ENCODE results near the gene PDILT.
"Not testable (repeated sequence)": the region's sequence is repeated elsewhere in the genome, so short reads cannot be mapped to it uniquely, and the experiment has no call there.

The PDILT gene

GRCh38 chr16:20355114-20355782, 49.3 kb downstream of the PDILT start:
- no peak for DNase-seq

GRCh38 chr16:20353379-20353778, 51.2 kb downstream of the PDILT start:
- no peak for DNase-seq

- no peak for DNase-seq
These were observed 51.9 kb downstream of the PDILT start, which contains the start of gene UMOD for GRCh38 chr16:20352615-20353014. TSS of gene UMOD (minus strand) at chr16:20352715. CDS start at chr16:20350737, 1,978 bp downstream.

DNA sequence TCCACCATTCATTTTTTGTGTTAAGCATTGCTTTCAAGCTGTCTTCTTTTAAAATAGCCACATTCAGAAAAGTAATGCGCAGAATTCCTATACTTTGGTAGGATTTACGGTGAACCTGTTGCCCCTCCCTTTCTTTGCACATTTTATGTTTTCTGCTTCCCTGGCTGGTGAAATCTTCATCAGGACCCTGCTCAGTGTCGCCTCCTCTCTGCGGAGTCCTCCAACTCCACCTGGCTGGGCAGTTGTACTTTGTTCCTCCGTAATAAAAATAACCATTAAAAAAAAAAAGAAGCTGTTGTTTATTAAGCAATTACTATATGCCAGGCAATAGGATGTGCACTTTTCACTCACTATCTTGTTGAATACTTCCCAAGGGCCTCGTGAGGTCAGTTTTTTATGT, 54.9 kb downstream of the PDILT start:
- DNase-seq = no peak

DNA sequence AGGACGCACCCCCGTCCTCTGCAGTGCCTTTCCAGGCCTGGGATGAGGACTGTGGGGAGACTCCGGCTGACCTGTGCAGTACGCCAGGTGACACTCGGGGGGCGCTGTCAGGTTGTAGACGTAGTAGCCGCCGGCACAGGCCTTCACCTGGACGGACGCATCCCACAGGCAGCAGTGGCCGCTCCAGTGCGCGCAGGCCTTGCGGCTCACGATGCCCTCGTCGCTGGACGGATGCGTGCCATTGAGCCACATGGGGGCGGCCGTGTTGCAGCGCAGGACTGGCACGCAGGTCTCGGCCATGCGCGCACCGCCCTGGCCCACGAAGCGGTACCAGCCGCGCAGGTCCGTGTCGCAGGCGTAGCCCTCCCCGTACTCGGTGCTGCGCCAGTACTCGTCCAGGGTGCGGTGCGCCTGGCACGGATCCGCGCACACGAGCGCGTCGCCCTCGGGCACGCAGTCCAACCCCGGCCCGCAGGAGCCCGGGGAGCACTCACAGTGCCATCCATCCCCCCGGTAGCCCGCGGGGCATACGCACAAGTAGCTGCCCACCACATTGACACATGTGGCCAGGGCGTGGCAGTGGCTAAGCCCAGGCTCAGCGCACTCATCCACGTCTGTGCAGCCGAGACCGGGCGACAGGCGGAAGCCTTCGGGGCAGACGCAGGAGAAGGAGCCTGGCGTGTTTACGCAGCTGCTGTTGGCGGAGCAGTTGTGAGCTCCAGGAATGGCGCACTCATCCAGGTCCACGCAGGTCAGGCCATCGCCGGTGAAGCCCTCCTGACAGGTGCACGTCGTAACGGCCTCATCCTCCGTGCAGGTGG, 56.0 kb downstream of the PDILT start:
- no peak for DNase-seq

GRCh38 chr16:20347666-20348364, 56.7 kb downstream of the PDILT start:
- DNase-seq = no peak

DNA sequence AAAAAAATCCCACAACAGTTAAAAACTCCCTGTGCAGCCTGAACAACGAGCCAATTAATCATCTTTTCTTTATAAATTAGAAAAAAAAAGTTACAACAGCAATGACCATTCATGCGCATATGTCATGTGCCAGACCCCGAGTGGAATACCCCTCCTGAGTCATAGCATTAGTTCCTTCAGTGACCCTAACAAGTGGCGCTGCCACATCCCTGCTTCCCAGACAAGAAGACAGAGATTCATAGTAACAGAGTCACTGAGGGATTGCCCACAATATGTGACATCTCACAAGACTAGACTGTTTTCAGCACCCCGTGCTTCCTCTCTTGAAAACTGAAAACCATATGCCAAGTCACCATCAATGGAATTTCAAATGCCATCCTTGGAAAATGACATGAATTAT, 59.9 kb downstream of the PDILT start:
- DNase-seq = no peak

DNA sequence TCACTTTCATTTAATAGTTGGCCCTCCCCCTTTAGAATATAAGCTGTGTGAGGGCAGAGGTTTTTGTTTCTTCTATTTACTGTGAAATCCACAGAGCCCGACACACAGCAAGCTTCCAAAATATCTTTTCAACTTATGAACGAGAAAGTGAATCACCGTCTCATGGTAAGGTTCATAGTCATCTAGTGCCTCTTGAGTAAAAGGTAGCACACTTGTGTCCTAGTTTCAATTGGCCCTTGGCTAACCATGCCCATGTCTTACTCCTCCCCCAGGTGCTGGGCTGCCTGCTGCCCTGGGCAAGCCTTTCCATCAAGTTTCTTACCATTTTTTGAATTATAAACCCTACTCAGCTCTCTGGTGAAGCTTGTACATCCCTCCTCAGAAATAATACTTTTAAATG, 64.8 kb downstream of the PDILT start:
- no peak for DNase-seq

GRCh38 chr16:20336955-20337354, 67.6 kb downstream of the PDILT start:
- no peak for DNase-seq

DNA sequence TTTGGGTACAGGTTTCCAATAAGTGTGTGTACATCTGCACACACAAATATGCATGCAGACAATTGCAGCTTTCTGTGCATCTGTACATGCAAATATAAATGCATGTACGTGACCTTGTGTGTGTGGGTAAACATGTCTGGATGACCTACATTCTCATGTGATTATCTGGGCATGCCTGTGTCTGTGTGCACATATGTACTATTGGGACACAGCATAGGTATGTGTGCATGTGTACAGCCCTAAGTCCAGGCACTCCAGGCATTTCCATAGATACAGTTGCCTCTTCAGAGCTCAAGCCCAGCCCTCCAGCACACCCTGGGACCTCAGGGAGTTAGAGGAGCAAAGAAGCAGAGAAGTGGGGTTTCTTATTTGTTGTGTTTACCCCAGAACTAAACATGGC, 70.1 kb downstream of the PDILT start:
- DNase-seq = no peak

- no peak for DNase-seq
These were observed 71.4 kb downstream of the PDILT start for GRCh38 chr16:20333120-20333519.

GRCh38 chr16:20332411-20332810, 72.1 kb downstream of the PDILT start:
- DNase-seq = no peak

DNA sequence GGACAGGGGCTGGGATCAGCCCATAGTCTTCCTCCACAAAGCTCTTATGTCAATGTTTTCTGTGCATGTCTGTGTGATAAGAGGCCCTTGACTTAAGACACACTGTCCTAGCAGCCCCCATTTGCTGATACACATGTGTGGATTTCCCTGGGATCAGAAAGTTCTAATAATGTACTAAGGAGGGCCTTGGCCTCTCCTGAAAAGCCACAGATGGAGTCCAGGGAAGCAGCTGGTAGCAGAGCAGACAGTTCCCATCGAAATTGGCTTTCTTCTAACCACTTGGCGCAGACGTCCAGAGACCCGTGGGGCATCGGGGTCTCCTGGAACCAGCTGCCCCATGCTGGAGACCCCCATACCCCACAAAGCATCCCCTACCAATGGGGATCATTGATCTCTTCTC, 72.9 kb downstream of the PDILT start:
- no peak for DNase-seq

DNA sequence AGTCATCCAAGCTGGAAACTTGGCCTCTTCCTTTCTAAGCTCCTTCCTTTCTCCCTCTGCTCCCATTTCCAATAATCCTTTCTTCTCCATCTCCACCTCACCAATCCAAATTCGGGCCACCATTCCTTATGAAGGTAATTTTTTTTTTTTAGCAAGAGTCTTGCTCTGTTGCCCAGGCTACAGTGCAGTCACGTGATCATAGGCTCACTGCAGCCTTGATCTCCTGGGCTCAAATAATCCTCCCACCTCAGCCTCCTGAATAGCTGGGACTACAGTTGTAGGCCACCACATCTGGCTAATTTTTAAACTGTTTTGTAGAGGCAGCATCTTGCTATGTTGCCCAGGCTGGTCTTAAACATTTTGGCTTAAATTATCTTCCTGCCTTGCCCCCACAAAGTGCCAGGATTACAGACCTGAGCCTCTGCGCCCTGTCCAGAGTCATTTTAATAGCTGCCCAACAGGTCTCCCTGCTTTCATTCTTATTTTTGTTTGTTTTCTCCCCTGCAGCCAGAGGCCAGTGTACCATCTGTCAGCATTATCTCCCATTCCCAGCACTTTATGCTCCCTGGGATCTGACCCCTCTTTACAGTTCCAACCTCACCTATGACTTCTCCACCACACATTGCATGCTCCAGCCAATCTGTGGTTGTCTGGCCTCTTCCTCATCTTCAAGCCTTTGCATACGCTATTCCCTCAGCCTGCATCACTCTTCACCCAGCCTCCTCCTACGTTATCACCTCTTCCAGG, 75.0 kb downstream of the PDILT start:
- no peak for DNase-seq

DNA sequence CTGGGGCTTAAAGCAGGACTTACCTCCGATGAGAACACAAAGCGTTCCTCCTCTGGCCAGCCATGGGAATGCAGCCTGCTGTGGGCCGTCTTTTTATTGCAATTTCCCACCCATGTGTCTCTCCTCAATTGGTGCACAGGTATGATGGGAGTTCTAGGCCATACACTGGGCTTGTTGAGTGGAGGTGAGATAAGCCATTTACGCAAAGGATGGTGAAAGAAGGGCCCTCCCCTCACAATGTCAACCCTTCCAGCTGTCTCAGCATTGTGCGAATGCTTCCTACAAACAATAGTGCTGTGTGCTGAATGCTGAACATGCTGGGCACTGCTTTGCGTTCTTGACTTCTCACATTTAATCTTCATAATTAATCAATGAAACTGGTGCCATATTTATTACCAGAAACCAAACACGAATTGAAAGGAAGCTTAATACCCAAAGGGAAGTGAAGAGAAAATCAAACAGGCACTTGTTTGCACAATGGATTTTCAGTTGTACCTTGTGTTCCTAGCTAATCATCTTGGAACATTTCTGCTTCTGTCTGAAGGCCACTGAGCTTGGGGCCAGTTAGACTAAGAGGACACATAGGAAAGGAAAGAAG, 77.0 kb downstream of the PDILT start, which contains the start of gene GP2:
GP2 (minus strand) TSS at position 70 of the 598 bp plus-strand sequence. CDS start 1,082 bp downstream, outside the sequence.
- no peak for DNase-seq

GRCh38 chr16:20326321-20326720, 78.2 kb downstream of the PDILT start:
- no peak for DNase-seq

GRCh38 chr16:20325005-20325404, 79.5 kb downstream of the PDILT start:
- no peak for DNase-seq

- DNase-seq = no peak
These were observed 80.9 kb downstream of the PDILT start for GRCh38 chr16:20323591-20324117.

DNA sequence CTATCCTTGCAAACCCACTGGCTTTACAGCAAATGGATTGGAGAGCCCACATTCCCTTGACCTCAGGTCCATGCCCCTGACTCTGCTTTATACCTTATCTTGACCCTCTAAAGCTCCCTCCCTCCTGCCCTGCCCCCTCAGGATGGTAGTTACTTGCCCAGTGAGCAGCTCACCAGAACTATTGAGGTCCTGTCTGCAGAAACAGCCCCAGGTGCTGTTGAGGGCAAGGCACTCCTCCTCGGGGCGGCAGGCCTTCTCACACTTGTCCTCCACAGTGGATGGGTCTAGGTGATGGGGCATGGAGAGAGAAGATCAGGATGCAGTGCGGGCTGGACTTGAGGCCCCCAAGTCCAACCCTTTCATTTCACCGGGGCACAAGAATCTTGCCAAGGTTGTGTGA, 81.8 kb downstream of the PDILT start:
- no peak for DNase-seq

DNA sequence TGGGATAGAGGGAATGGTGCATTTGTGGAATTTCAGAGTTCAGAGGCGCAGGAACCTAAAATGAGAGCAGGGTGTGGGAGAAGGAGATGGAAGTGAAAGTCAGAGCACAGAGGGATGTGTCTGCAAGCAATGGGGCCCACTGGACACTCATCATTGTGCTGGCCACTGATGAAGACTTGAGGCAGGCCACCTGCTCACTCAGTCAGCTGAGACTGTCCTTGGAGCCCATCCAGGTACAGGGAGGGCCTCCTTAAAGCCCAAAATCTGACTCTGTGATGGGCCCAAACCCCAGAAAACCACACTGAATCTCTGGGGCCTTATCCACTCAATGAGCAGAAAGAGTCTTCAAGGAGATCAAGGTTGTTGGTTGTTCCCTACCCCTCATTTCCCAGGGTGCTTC, 82.9 kb downstream of the PDILT start:
- no peak for DNase-seq

DNA sequence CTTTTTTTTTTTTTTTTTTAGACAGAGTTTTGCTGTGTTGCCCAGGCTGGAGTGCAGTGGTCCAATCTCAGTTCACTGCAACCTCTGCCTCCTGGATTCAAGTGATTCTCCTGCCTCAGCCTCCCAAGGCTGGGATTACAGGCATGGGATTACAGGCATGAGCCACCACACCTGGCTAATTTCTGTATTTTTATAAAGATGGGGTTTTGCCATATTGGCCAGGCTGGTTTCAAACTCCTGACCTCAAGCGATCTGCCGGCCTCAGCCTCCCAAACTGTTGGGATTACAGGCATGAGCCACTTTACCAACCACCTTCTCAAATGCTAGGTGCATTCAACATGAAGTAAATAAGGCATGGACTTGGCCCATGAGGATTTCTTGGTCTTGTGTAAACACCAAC, 83.5 kb downstream of the PDILT start:
- not testable (repeated sequence) for DNase-seq

DNA sequence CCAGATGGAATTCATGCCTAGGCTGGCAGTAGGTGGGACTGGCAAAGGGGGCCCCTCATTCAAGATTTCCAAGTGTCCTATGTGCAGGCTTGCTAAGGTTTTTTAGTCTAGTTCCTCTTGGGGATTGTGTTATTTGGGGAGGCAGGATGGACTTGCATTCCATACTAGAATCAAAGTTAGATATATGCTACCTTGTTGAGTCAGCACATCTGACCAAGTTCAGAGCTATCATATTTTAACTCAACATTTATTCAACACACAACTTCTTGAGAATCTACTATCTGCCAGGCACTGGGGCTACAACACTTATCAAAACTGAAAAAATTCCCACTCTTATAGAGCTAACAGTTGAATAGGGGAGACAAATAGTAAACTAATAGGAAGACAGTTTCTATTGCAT, 83.9 kb downstream of the PDILT start:
- DNase-seq = no peak
